Thymus (tissue), 11 donors: ENCODE results near the gene LUC7L. TPM values are rescaled to one million over a fixed set of nuclear protein-coding genes. Genes with fewer than 3 reads are reported as not detected.

Source experiments
- DNase-seq, 9 donors: peaks; one replicate each; pipeline ENCODE4 v3.0.0-alpha.2; 2013; ENCODE audit warnings: low spot score in 9 of 9, low read depth in 6 of 9, missing footprints in 1 of 9
- H3K27ac ChIP-seq, 2 donors: one replicate each; pipeline ENCODE4 v1.5.1; 2013; ENCODE audit warnings: control low read depth in 1 of 2, low read depth in 1 of 2, low read length in 1 of 2, mild to moderate bottlenecking in 1 of 2, moderate library complexity in 1 of 2
- H3K27me3 ChIP-seq, 2 donors: one replicate each; pipeline ENCODE4 v1.5.1; 2013; ENCODE audit warnings: low read length in 1 of 2; ENCODE audit not compliant: control insufficient read depth in 2 of 2, insufficient read depth in 1 of 2
- H3K36me3 ChIP-seq, 2 donors: one replicate each; pipeline ENCODE4 v1.5.1; 2013; ENCODE audit warnings: low read length in 1 of 2, mild to moderate bottlenecking in 1 of 2, moderate library complexity in 1 of 2; ENCODE audit not compliant: control insufficient read depth in 2 of 2, insufficient read depth in 2 of 2
- H3K4me1 ChIP-seq, 2 donors: one replicate each; pipeline ENCODE4 v1.5.1; 2013; ENCODE audit warnings: low read length in 2 of 2; ENCODE audit not compliant: control insufficient read depth in 2 of 2, insufficient read depth in 2 of 2
- H3K4me3 ChIP-seq, 2 donors: one replicate each; pipeline ENCODE4 v1.5.1; 2013; ENCODE audit warnings: low read length in 2 of 2, control low read depth in 1 of 2, mild to moderate bottlenecking in 1 of 2
- H3K9me3 ChIP-seq, 2 donors: one replicate each; pipeline ENCODE4 v1.5.1; 2013; ENCODE audit warnings: low read length in 1 of 2, mild to moderate bottlenecking in 1 of 2; ENCODE audit not compliant: control insufficient read depth in 2 of 2, insufficient read depth in 1 of 2
- WGBS: extraction: QIAGEN DNeasy Blood & Tissue Kit; methylation state at CpG from one replicate; pipeline ENCODE4 v1.1.7; 2013; 5-methylcytosine and 5-hydroxymethylcytosine counted together
- polyA plus RNA-seq: library from polyadenylated mRNA; stranded (reverse); fragments of 200-250 nt; gene quantifications from one replicate; pipeline ENCODE4 v1.2.3, GENCODE V29; 2013
- total RNA-seq: library from RNA; stranded (reverse); fragments of 120-200 nt; gene quantifications from one replicate; pipeline ENCODE4 v1.2.4, GENCODE V29; 2013
- donor health status: healthy.

LUC7L gene
- total and polyA plus RNA-seq, 2 donors = 64.7 to 458 TPM

DNA sequence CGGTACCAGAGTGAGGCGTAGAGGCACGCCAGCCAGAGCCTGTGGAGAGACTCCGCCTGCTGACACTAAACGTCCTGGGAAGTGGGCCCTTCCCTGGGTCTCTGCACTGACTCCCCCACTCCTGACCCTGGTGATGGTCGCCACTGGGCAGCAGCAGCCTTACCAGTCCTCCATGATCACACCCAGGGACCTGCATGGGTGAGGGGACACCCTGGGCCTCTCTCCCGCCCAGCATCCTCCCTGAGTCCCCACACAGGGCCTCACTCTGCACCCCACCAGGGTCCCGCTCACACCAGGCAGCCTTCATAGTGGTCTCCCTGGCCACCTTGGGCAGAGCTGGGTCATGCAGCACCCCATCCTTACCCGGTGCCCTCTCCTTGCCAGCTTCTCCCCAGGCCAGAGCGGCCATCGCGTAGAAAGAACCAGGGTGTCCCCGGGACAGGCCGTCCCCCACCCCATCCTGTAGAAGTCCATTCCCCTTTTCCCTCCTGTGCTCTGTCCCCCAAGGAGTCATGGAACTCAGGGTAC is 35.8 kb upstream of the LUC7L start:
- Histone ChIP-seq H3K27me3 (peaks cover 0 to 4% of the 10 kb centered on the region in 2 donors), H3K4me3 (no peak overlapping the region), H3K9me3 (peaks cover 0 to 1% of the 10 kb centered on the region in 2 donors), H3K36me3 (peaks cover 30 to 50% of the 10 kb centered on the region in 2 donors), H3K27ac (no peak overlapping the region), H3K4me1 (no peaks in the 10 kb centered on the region)
- no peak for DNase-seq
- WGBS = 93% methylated on average over 14 of the region's 14 CpGs

DNA sequence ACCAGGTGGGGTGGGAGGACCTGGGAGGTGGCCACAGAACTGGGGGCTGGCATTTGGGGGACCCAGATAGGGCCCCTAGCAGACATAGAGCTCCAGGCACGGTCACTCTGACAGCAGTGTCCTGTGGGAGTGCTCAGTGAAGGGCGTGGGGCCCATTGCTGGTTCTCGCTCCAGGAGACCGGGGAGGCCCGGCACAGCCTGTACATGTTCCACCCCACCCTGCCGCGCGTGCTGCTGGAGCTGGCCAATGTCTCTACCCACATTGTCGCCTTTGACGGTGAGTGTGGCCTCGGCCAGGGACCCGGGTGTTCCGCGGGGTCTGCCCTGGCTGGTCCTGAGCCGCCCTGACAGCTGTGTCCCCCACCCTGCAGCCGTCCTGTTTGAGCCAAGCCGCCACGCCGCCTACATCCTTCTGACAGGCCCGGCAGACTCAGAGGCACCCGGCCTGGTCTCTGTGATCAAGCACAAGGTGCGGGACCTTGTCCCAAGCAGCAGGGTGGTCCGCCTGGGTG is 35.2 kb upstream of the LUC7L start:
- DNase-seq = no peak
- WGBS = 97% methylated on average over 23 of the region's 23 CpGs

DNA sequence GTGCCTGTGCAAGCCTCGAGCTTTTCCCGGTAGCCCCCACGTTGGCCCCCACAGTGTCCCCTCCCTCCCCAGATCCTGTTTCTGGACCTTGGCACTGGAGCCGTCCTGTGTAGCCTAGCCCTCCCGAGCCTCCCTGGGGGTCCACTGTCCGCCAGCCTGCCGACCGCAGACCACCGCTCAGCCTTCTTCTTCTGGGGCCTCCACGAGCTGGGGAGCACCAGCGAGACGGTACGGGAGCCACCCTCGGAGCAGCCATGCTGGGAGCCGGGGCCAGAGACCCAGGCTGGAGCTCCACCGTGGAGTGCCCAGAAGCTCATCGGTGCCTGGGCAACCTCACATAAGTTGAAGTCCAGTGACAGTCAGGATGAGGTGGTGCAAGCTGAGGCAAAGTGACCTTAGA is 34.7 kb upstream of the LUC7L start:
- no peak for DNase-seq
- H3K36me3 ChIP-seq = peaks cover 37 to 59% of the 10 kb centered on the region in 2 donors
- no peaks in the 10 kb centered on the region for H3K4me1 ChIP-seq
- 98% methylated on average over 17 of the region's 17 CpGs for WGBS
- no peak overlapping the region for H3K4me3 ChIP-seq
- no peak overlapping the region for H3K27ac ChIP-seq
- H3K9me3 ChIP-seq = peaks cover 0 to 1% of the 10 kb centered on the region in 2 donors
- H3K27me3 ChIP-seq = no peaks in the 10 kb centered on the region

More for the DNA sequence above, 35.2 kb upstream of the LUC7L start:
- Histone ChIP-seq H3K4me3 (no peak overlapping the region), H3K27ac (no peak overlapping the region), H3K36me3 (peaks cover 36 to 55% of the 10 kb centered on the region in 2 donors), H3K27me3 (peaks cover 0 to 1% of the 10 kb centered on the region in 2 donors), H3K9me3 (peaks cover 0 to 1% of the 10 kb centered on the region in 2 donors), H3K4me1 (no peaks in the 10 kb centered on the region)

DNA sequence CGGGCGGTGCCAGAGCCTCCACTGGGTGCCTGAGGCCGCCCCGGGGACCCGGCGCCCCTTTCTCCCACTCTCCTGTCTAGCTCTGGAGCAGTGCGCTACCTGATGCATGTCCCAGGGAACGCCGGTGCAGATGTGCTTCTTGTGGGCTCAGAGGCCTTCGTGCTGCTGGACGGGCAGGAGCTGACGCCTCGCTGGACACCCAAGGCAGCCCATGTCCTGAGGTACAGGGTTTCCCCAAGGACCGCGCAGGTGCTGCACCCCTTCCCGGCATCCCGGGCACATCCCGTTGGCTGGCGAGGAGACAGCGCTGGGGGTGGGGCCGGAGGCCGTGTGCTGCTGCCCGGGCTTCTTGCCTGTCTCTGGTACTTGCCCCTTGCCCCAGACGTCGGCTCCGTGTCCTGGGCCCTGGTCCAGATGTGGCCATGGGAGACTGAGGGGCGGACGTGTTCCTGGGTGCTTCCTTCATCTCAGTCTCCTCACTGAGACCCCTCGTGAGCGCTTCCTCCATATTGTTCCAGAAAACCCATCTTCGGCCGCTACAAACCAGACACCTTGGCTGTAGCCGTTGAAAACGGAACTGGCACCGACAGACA is 34.0 kb upstream of the LUC7L start:
- no peaks in the 10 kb centered on the region for H3K9me3 ChIP-seq
- H3K4me1 ChIP-seq = no peaks in the 10 kb centered on the region
- H3K36me3 ChIP-seq = peaks cover 37 to 59% of the 10 kb centered on the region in 2 donors
- WGBS = 98% methylated on average over 35 of the region's 35 CpGs
- no peak for DNase-seq
- H3K27ac ChIP-seq = no peak overlapping the region
- H3K27me3 ChIP-seq = no peaks in the 10 kb centered on the region
- H3K4me3 ChIP-seq = no peak overlapping the region

GRCh38 chr16:262121-262745 is 33.0 kb upstream of the LUC7L start:
- Histone ChIP-seq H3K36me3 (peaks cover 37 to 59% of the 10 kb centered on the region in 2 donors), H3K4me1 (no peaks in the 10 kb centered on the region), H3K9me3 (no peaks in the 10 kb centered on the region), H3K27ac (no peak overlapping the region), H3K4me3 (no peak overlapping the region), H3K27me3 (no peaks in the 10 kb centered on the region)
- WGBS = 99% methylated on average over 29 of the region's 29 CpGs
- DNase-seq = no peak

GRCh38 chr16:261031-261691 is 31.9 kb upstream of the LUC7L start:
- 92% methylated on average over 28 of the region's 28 CpGs for WGBS
- Histone ChIP-seq H3K27ac (no peak overlapping the region), H3K27me3 (no peaks in the 10 kb centered on the region), H3K9me3 (no peaks in the 10 kb centered on the region), H3K4me3 (no peak overlapping the region), H3K36me3 (peaks cover 37 to 63% of the 10 kb centered on the region in 2 donors), H3K4me1 (no peaks in the 10 kb centered on the region)
- DNase-seq = no peak

- H3K27ac ChIP-seq = no peak overlapping the region
- no peaks in the 10 kb centered on the region for H3K27me3 ChIP-seq
- no peaks in the 10 kb centered on the region for H3K9me3 ChIP-seq
- H3K4me3 ChIP-seq = no peak overlapping the region
- 96% methylated on average over 19 of the region's 19 CpGs for WGBS
- DNase-seq = no peak
- peaks cover 40 to 64% of the 10 kb centered on the region in 2 donors for H3K36me3 ChIP-seq
- no peaks in the 10 kb centered on the region for H3K4me1 ChIP-seq
Measured at GRCh38 chr16:260326-260725, 31.1 kb upstream of the LUC7L start.

- WGBS = 89% methylated on average over 13 of the region's 13 CpGs
- Histone ChIP-seq H3K36me3 (peaks cover 37 to 62% of the 10 kb centered on the region in 2 donors), H3K4me3 (no peak overlapping the region), H3K27me3 (no peaks in the 10 kb centered on the region), H3K27ac (no peak overlapping the region), H3K4me1 (no peaks in the 10 kb centered on the region), H3K9me3 (no peaks in the 10 kb centered on the region)
- DNase-seq = no peak
Measured at GRCh38 chr16:259814-260253, 30.6 kb upstream of the LUC7L start.

DNA sequence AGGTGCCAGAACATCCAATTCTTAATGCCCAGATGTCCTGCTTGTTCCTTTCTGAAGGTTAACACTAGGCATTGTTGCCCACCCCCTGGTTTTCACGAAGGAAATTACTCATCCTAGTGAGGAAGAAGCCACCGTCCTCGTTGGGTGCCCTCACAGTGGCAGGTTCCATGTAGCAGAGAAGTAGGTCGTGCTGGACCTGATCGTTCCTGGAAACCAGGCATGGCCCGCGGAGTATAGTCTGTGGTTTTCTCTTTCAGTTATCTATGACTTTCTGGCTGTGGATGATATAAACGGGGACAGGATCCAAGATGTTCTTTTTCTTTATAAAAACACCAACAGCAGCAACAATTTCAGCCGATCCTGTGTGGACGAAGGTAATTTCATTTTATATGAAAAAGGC is 30.0 kb upstream of the LUC7L start:
- whole genome bisulfite sequencing = 94% methylated on average over 10 of the region's 10 CpGs
- H3K4me3 ChIP-seq = no peak overlapping the region
- no peak overlapping the region for H3K27ac ChIP-seq
- H3K27me3 ChIP-seq = no peaks in the 10 kb centered on the region
- no peak for DNase-seq
- peaks cover 36 to 63% of the 10 kb centered on the region in 2 donors for H3K36me3 ChIP-seq
- H3K9me3 ChIP-seq = no peaks in the 10 kb centered on the region
- peaks cover 0 to under 1% of the 10 kb centered on the region in 2 donors for H3K4me1 ChIP-seq
